Stimulated activated CD8-positive, alpha-beta memory T cell treated with anti-CD3 and anti-CD28 coated beads, Interleukin-7, amount 100 ng/mL, for 48 hours (primary cell): ENCODE results near the gene AGPAT4.
A peak's percentile ranks its signal among the peaks of the same experiment; 100 is the strongest.
"Not testable (repeated sequence)": the region's sequence is repeated elsewhere in the genome, so short reads cannot be mapped to it uniquely, and the experiment has no call there.

Source experiments
- DNase-seq, 2 donors: peaks; one replicate each; pipeline ENCODE4 v3.0.0-alpha.2; 2020; ENCODE audit warnings: low read depth in 1 of 2; ENCODE audit errors: extremely low read depth in 1 of 2

AGPAT4 gene

GRCh38 chr6:161228921-161229591, 44.8 kb downstream of the AGPAT4 start:
- DNase-seq: no peak

- DNase-seq: no peak
These were observed 45.8 kb downstream of the AGPAT4 start for GRCh38 chr6:161228096-161228495.

- DNase-seq: no peak
These were observed 46.6 kb downstream of the AGPAT4 start for GRCh38 chr6:161227004-161227960.

DNA sequence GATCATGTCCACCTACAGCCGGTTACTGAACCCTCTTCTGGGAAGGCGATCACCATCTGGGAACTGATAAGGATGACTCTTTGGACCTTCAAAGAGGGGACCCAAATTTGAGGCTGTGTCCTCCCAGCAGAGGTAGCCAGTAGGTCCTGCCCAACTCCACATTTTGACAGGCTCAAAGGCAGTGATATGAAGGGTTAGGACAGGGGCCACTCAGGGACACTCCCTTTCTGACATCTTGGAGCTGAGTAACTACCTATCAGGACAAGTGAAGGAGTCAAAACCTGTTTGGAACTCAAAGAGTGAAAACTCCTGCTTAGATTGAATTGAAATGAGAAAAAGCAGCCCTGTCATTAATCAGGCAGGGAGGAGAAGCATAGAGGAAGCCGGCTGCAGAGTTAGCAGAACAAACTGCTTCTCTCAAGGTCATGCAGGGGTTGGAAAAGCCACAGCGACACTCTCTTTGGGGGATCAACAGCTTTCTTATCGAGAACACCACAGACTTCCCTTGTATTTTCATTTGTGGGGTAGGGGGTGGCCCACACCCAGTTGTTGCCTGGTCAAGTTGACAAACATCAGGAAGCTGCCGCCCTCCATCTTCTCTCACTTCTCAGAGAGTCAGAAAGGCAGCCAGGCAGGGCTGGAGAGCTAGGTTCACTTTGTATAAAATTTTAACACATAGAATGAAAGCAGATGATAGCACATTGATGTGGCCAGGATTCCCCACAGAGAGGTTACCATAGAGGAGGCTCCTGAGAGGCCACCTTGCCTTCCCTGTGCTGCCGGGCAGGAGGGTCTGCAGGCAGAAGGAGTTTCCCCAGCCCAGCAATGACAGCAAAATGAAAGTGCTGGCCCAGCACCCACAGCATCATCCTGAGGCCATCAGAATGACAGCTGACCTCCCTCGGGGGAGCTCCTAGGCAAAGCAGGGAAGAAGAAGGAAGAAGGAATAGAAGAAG, 47.6 kb downstream of the AGPAT4 start:
- DNase-seq: peak in 1 of 2 donors; percentile 25

GRCh38 chr6:161225681-161226008, 48.2 kb downstream of the AGPAT4 start:
- DNase-seq: no peak

GRCh38 chr6:161224951-161225680, 48.7 kb downstream of the AGPAT4 start:
- not testable (repeated sequence) for DNase-seq

DNA sequence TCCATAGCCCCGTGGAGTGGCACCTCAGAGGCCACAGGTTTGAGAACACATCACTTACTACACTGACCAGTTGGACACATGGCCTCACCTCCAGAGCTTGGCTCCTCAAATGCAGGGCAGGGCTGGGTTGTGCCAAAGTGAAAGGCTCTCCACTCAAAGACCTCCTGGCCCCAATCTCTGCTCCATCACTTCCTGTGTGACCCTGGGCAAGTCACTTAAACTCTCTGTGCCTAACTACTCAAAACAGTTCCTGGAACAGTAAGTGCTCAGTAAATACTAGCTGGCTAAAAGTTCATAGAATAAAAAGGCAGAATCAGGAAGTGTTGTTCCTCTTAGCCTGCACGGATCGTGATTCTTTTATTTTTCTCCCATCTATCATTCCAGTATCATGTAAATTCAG, 50.2 kb downstream of the AGPAT4 start:
- no peak for DNase-seq

- DNase-seq: no peak
These were observed 51.1 kb downstream of the AGPAT4 start for GRCh38 chr6:161222706-161223234.

- DNase-seq: no peak
These were observed 53.5 kb downstream of the AGPAT4 start for GRCh38 chr6:161220346-161220745.

DNA sequence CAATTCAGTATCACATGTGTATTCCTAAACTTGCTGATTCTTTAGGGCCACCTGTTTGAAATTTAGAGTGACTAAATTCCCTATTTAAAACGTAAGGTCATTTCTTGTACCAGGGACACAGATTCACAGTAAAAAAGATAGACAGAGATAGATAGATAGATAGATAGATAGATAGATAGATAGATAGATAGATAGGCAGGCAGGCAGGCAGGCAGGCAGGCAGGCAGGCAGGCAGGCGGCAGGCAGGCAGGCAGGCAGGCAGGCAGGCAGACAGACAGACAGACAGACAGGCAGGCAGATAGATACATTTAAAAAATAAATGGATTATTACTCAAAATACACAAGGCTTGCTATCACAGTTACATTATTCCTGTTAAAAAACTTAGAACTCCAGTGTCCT, 54.2 kb downstream of the AGPAT4 start:
- no peak for DNase-seq

DNA sequence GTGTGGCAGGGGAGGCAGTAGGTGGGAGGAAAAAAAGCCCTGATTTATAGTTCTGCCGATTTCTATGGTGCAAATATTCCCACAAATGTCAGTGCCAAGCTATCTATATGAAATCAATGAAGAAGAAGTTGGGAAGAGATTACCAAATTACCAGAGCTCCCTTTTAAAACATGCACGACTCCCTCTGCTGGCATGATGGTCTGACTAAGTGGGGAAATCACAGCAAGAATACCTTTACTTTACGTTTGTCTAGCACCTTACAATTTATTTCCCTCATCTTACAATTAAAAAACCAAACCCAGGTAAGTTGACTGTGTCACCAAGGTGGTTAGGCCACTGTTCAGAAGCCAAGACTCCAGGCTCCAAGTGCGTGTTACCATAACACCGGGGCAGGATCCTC, 55.6 kb downstream of the AGPAT4 start:
- DNase-seq: no peak

GRCh38 chr6:161217628-161218027, 56.2 kb downstream of the AGPAT4 start:
- no peak for DNase-seq

DNA sequence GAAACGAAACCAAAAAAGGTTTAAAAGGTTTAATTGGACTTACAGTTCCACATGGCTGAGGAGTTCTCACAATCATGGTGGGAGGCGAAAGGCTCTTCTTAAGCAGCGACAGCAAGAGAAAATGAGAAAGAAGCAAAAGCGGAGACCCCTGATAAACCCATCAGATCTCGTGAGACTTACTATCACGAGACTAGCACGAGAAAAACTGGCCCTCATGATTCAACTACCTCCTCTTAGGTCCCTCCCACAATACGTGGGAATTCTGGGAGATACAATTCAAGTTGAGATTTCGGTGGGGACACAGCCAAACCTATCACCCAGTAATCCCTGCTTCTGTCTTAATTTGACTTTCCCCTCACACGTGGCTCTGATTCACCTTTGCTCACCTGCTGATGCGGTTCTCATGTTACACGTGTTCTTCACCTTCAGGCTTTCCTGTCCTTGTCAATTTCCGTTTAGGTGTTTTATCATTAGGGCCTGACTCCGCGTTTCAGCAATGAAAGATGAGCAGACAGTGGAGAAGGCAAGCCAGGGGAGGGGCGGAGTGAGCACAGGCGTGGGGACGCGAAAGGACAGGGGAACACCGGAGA, 57.1 kb downstream of the AGPAT4 start:
- no peak for DNase-seq

- no peak for DNase-seq
These were observed 57.8 kb downstream of the AGPAT4 start for GRCh38 chr6:161215876-161216615.

DNA sequence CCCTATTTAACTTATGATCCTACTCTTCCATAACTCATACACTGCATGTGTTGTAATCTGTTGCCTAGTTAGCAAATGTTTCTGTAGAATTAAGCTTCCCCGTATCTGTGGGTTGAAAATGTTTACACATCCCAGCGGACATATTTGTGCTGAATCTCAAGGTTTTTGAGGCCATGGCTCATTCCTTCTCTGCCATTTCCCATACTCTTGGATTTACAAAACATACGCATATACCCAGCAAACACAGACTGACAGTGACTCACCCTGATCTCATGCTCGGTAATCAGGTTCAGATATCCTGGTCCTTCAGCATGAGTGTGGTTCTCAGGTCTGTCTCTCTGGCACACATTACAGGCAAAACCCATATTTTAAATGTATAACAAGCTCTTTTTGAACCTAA, 58.7 kb downstream of the AGPAT4 start:
- no peak for DNase-seq

DNA sequence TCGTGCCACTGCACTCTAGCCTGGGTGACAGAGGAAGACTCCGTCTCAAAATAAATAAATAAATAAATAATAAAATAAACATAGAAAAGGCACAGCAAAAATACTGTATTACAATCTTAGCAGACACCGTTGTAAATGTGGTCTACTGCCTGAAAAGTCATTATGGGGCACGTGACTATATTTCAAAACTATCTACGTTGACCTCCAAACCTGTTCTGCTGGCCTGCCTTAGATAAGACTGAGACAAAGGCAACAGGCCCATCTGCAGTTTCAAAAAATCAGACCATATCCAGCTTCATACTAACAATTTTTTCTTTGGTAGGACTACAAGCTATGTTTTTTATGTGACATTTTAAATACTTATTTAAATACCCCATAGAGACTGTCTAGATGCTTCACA, 59.1 kb downstream of the AGPAT4 start:
- no peak for DNase-seq

DNA sequence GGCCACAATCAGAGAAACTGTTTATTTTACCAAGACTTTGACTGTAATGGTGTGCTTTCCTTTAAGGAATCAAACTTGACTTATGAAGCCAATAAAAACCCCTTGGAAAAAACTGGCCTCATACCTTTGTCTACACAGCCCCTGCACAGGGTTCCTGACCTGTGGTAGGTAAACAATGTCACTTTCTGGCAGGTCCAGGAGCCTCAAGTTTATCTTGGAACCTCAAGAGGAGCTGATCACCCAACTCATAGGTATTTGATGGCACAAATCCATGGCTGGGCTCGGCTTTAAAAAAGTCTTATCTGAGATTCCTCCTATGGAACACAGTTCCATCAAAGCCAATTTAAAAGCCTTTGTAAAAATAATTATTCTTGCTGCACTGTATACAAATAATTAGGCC, 61.0 kb downstream of the AGPAT4 start:
- no peak for DNase-seq

DNA sequence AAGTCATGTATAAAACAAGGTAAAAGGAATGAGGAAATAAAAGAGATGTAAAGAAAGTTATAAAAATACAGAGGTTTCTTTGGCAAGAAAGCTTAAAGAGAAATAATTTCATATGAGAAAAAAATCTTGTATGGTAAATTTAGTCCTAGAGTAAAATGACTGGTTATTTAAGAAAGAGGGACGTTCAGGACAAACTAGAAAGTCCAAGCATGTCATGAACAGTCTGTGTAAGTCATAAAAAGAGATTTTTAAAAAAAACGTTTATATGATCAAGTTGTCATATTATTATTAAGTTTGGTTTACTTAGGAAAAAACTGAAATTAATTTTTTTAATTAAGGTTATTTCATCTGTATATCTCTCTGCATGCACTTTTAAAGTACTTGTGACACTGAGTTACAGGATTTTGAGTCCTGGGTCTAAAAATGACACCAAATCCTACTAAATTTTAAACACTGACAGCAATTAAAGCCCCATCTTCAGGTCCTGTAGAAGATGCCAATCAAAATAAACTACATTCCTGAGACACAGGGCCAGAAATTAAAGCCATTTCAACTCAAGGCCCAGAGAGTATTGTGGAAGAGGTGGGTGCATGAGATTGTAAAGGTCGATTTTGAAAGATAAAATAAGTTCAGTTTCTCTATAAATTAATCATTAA, 62.4 kb downstream of the AGPAT4 start:
- DNase-seq: no peak

- DNase-seq: no peak
These were observed 63.0 kb downstream of the AGPAT4 start for GRCh38 chr6:161210857-161211256.
